ENCODE measurements around the gene FRK. TPM values are rescaled to one million over a fixed set of nuclear protein-coding genes. Genes with fewer than 3 reads are reported as not detected.

Gene FRK
- total RNA-seq, 2 donors from 2014 or later: 1.4 to 2.9 TPM

DNA sequence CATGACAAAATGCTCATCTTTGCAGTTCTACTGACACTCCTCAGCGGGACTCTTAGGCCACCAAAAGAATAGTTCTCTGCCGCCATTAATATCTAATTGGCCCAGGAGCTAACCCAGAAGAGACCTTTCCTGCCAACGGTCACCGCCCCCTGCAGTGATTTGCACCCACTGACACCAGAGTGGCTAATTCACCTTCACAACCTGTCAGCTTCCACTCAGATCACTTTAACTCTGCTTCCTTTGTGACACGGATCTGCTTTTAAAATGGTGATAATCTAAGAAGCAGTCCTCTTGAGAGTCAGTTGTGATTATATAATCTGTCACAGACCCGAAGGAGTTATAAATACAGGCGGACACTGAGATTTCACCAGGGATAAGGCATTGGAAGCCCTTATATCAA is 172.8 kb downstream of the FRK start:
- Histone ChIP-seq H3K27ac (ENCODE audit: low read depth, low read length) (no peak overlapping the region), H3K9ac (ENCODE audit: extremely low read depth, low read length, poor library complexity, severe bottlenecking) (no peak overlapping the region), H3K27me3 (ENCODE audit: control insufficient read depth, insufficient read depth, low read length, poor library complexity, severe bottlenecking) (no peaks in the 10 kb centered on the region), H3K36me3 (ENCODE audit: control insufficient read depth, insufficient read depth, low read length) (no peaks in the 10 kb centered on the region), H3K4me1 (ENCODE audit: control insufficient read depth, insufficient read depth, low read length) (no peaks in the 10 kb centered on the region), H3K9me3 (ENCODE audit: control insufficient read depth, low read length) (no peaks in the 10 kb centered on the region), H3K4me3 (ENCODE audit: low read length) (no peak overlapping the region)
- Mint-ChIP-seq H3K36me3 (ENCODE audit: low read depth) (no peaks in the 10 kb centered on the region), H3K4me1 (no peaks in the 10 kb centered on the region), H3K4me3 (no peak overlapping the region), H3K27me3 (ENCODE audit: insufficient read depth) (no peaks in the 10 kb centered on the region), H3K9me3 (no peaks in the 10 kb centered on the region), H3K27ac (no peak overlapping the region)
- no peak for DNase-seq
- WGBS, 2 experiments (ENCODE audit: insufficient coverage in 1 of 2, insufficient read length in 1 of 2): 85 to 92% methylated on average over 6 to 7 of the region's 7 CpGs
- TF ChIP-seq, protein P1, sequence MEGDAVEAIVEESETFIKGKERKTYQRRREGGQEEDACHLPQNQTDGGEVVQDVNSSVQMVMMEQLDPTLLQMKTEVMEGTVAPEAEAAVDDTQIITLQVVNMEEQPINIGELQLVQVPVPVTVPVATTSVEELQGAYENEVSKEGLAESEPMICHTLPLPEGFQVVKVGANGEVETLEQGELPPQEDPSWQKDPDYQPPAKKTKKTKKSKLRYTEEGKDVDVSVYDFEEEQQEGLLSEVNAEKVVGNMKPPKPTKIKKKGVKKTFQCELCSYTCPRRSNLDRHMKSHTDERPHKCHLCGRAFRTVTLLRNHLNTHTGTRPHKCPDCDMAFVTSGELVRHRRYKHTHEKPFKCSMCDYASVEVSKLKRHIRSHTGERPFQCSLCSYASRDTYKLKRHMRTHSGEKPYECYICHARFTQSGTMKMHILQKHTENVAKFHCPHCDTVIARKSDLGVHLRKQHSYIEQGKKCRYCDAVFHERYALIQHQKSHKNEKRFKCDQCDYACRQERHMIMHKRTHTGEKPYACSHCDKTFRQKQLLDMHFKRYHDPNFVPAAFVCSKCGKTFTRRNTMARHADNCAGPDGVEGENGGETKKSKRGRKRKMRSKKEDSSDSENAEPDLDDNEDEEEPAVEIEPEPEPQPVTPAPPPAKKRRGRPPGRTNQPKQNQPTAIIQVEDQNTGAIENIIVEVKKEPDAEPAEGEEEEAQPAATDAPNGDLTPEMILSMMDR (conservative IDR thresholded peaks at IDR 0.05): no peak

- Histone ChIP-seq H3K36me3 (ENCODE audit: control insufficient read depth, insufficient read depth, low read length) (no peaks in the 10 kb centered on the region), H3K27ac (ENCODE audit: low read depth, low read length) (no peak overlapping the region), H3K27me3 (ENCODE audit: control insufficient read depth, insufficient read depth, low read length, poor library complexity, severe bottlenecking) (no peaks in the 10 kb centered on the region), H3K4me1 (ENCODE audit: control insufficient read depth, insufficient read depth, low read length) (no peaks in the 10 kb centered on the region), H3K9me3 (ENCODE audit: control insufficient read depth, low read length) (no peaks in the 10 kb centered on the region), H3K9ac (ENCODE audit: extremely low read depth, low read length, poor library complexity, severe bottlenecking) (no peak overlapping the region), H3K4me3 (ENCODE audit: low read length) (no peak overlapping the region)
- Mint-ChIP-seq H3K9me3 (no peaks in the 10 kb centered on the region), H3K4me1 (no peaks in the 10 kb centered on the region), H3K27ac (no peak overlapping the region), H3K27me3 (ENCODE audit: insufficient read depth) (no peaks in the 10 kb centered on the region), H3K4me3 (no peak overlapping the region), H3K36me3 (ENCODE audit: low read depth) (no peaks in the 10 kb centered on the region)
- DNase-seq: no peak
- WGBS, 2 experiments (ENCODE audit: insufficient coverage in 1 of 2, insufficient read length in 1 of 2): 92 to 99% methylated on average over 3 to 4 of the region's 4 CpGs
- TF ChIP-seq, protein P1 (conservative IDR thresholded peaks at IDR 0.05): no peak
These were observed 174.9 kb downstream of the FRK start for GRCh38 chr6:115885636-115886366.

- Histone ChIP-seq H3K4me1 (ENCODE audit: control insufficient read depth, insufficient read depth, low read length) (no peaks in the 10 kb centered on the region), H3K27ac (ENCODE audit: low read depth, low read length) (no peak overlapping the region), H3K27me3 (ENCODE audit: control insufficient read depth, insufficient read depth, low read length, poor library complexity, severe bottlenecking) (no peaks in the 10 kb centered on the region), H3K9me3 (ENCODE audit: control insufficient read depth, low read length) (no peaks in the 10 kb centered on the region), H3K4me3 (ENCODE audit: low read length) (no peak overlapping the region), H3K9ac (ENCODE audit: extremely low read depth, low read length, poor library complexity, severe bottlenecking) (no peak overlapping the region), H3K36me3 (ENCODE audit: control insufficient read depth, insufficient read depth, low read length) (no peaks in the 10 kb centered on the region)
- Mint-ChIP-seq H3K4me3 (no peak overlapping the region), H3K27ac (no peak overlapping the region), H3K4me1 (no peaks in the 10 kb centered on the region), H3K36me3 (ENCODE audit: low read depth) (no peaks in the 10 kb centered on the region), H3K27me3 (ENCODE audit: insufficient read depth) (no peaks in the 10 kb centered on the region), H3K9me3 (no peaks in the 10 kb centered on the region)
- TF ChIP-seq, protein P1 (conservative IDR thresholded peaks at IDR 0.05): no peak
- 85 to 100% methylated on average over 2 of the region's 2 CpGs for WGBS, 2 experiments (ENCODE audit: insufficient coverage in 1 of 2, insufficient read length in 1 of 2)
- no peak for DNase-seq
These were observed 177.9 kb downstream of the FRK start for GRCh38 chr6:115882771-115883170.
